ENCODE results near the gene WDR41.
"Not testable (repeated sequence)": the region's sequence is repeated elsewhere in the genome, so short reads cannot be mapped to it uniquely, and the experiment has no call there.

GRCh38 chr5:77475041-77475440, 17.1 kb downstream of the WDR41 start:
- TF ChIP-seq CTCF (conservative IDR thresholded peaks at IDR 0.05 in 1 of 2, IDR thresholded peaks at IDR 0.05 in 1 of 2; ENCODE audit: extremely low read depth in 1 of 2, insufficient read depth in 1 of 2, low read depth in 1 of 2, low read length in 2 of 2); EZH2 (IDR thresholded peaks at IDR 0.05; ENCODE audit: borderline replicate concordance, low read length): not testable (repeated sequence)
